Omental fat pad (tissue), 4 donors: ENCODE results near the gene ERC2. TPM values are rescaled to one million over a fixed set of nuclear protein-coding genes. Genes with fewer than 3 reads are reported as not detected.

Experiments used
- ATAC-seq: fragments of 150-250 bp; one replicate; pipeline ENCODE4 v1.9.1; 2016; ENCODE audit warnings: mild to moderate bottlenecking, moderate library complexity; ENCODE audit not compliant: low FRiP score
- DNase-seq: peaks from one replicate; pipeline ENCODE4 v3.0.0-alpha.2; 2019; ENCODE audit warnings: low spot score
- CTCF ChIP-seq, 3 donors: fragments of 450-650 bp; IDR thresholded peaks; one replicate each; pipeline ENCODE4 v1.5.1; 2016 to 2017; ENCODE audit warnings: antibody characterized with exemption in 3 of 3, mild to moderate bottlenecking in 3 of 3, moderate library complexity in 2 of 3
- total RNA-seq, 4 donors: library from RNA; depleted of rRNA; stranded (reverse); fragments of >200 nt; gene quantifications; one replicate each; pipeline ENCODE4 v1.1.0, GENCODE V29; 2016

Gene ERC2
- total RNA-seq, 4 donors from 2014 or later: 0.75 to 4.2 (median 2.3) TPM; not detected in 1

- ATAC-seq (no peak), DNase-seq (no peak)
- no peak for TF ChIP-seq CTCF (IDR thresholded peaks at IDR 0.05)
These were observed 671.2 kb downstream of the ERC2 start for GRCh38 chr3:55797084-55797483.

- no peak for ATAC-seq
These were observed 671.7 kb downstream of the ERC2 start for GRCh38 chr3:55796533-55796932.

GRCh38 chr3:55795746-55796145 is 672.5 kb downstream of the ERC2 start:
- ATAC-seq (no peak), DNase-seq (no peak)
- no peak for TF ChIP-seq CTCF (IDR thresholded peaks at IDR 0.05)

More at GRCh38 chr3:55796533-55796932, 671.7 kb downstream of the ERC2 start:
- no peak for DNase-seq
- no peak for TF ChIP-seq CTCF (IDR thresholded peaks at IDR 0.05)

GRCh38 chr3:55795296-55795695 is 673.0 kb downstream of the ERC2 start:
- TF ChIP-seq CTCF (IDR thresholded peaks at IDR 0.05): no peak
- no peak for DNase-seq
- no peak for ATAC-seq

- DNase-seq: no peak
- no peak for ATAC-seq
- TF ChIP-seq CTCF (IDR thresholded peaks at IDR 0.05): no peak
These were observed 675.5 kb downstream of the ERC2 start for GRCh38 chr3:55792742-55793141.

GRCh38 chr3:55792009-55792408 is 676.3 kb downstream of the ERC2 start:
- no peak for TF ChIP-seq CTCF (IDR thresholded peaks at IDR 0.05)
- DNase-seq (no peak), ATAC-seq (no peak)

- DNase-seq (no peak), ATAC-seq (no peak)
- no peak for TF ChIP-seq CTCF (IDR thresholded peaks at IDR 0.05)
These were observed 677.5 kb downstream of the ERC2 start for GRCh38 chr3:55790596-55791350.
